ENCODE results near the gene MYO16.

GRCh38 chr13:108948251-108948671, 318.9 kb downstream of the MYO16 start:
- TF ChIP-seq, protein P1, sequence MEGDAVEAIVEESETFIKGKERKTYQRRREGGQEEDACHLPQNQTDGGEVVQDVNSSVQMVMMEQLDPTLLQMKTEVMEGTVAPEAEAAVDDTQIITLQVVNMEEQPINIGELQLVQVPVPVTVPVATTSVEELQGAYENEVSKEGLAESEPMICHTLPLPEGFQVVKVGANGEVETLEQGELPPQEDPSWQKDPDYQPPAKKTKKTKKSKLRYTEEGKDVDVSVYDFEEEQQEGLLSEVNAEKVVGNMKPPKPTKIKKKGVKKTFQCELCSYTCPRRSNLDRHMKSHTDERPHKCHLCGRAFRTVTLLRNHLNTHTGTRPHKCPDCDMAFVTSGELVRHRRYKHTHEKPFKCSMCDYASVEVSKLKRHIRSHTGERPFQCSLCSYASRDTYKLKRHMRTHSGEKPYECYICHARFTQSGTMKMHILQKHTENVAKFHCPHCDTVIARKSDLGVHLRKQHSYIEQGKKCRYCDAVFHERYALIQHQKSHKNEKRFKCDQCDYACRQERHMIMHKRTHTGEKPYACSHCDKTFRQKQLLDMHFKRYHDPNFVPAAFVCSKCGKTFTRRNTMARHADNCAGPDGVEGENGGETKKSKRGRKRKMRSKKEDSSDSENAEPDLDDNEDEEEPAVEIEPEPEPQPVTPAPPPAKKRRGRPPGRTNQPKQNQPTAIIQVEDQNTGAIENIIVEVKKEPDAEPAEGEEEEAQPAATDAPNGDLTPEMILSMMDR (conservative IDR thresholded peaks at IDR 0.05) = no peak
- no peak for TF ChIP-seq ZFX (IDR thresholded peaks at IDR 0.05)

Data from C4-2B (cell line).